ENCODE results near the gene GPR21.

DNA sequence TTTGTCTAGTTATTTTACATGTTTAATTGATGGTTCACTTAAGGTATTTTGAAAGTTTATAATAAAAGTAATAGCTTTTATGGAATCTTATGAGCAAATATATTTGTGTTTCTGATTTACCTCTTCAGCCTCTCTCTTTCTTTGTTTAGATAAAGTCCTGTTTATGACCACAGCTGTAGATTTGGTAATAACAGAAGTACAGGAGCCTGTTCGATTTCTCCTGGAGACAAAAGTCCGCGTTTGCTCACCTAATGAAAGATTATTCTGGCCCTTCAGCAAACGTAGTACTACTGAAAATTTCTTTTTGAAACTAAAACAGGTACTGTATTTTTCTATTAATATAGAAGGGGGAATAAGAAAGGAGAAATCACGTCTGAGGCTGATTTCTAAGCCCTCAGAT lies 35.0 kb upstream of the GPR21 start:
- no peak for TF ChIP-seq EZH2phosphoT487 (IDR thresholded peaks at IDR 0.05; ENCODE audit: insufficient read depth, low read depth)
- no peak for TF ChIP-seq EZH2 (IDR thresholded peaks at IDR 0.05; ENCODE audit: insufficient read depth, poor library complexity, severe bottlenecking)
